PC-9 (cell line): ENCODE results near the gene ATAD3B. TPM values are rescaled to one million over a fixed set of nuclear protein-coding genes. Genes with fewer than 3 reads are reported as not detected.
"Not testable (repeated sequence)": the region's sequence is repeated elsewhere in the genome, so short reads cannot be mapped to it uniquely, and the experiment has no call there.

Experiments used
- BruUV-seq: library from RNA; stranded (reverse); fragments of 400-500 nt; replicated peaks from 2 replicates; lab custom pipeline; 2021; lab: Mats Ljungman, UMichigan
- CTCF ChIA-PET: fragments of 300-600 bp; sonication (Branson Sonifier 250); formaldehyde crosslinking; loops from one replicate; lab custom pipeline; 2022; ENCODE audit warnings: antibody characterized with exemption; lab: Charles Lee
- POLR2A ChIA-PET: fragments of 300-600 bp; sonication (Branson Sonifier 250); formaldehyde crosslinking; loops from one replicate; lab custom pipeline; 2022; ENCODE audit warnings: antibody characterized with exemption; ENCODE audit not compliant: unreplicated experiment; lab: Charles Lee
- DNase-seq, 2 experiments: peaks; one replicate each; pipeline versions ENCODE4 v3.0.0 to v3.0.0-alpha.2; 2015 to 2022; ENCODE audit warnings: mixed read lengths in 1 of 2
- H2AFZ ChIP-seq: fragments of 200-600 bp; sonication (generic); 2 replicates; pipeline ENCODE4 v1.8.1; 2017; ENCODE audit warnings: antibody characterized with exemption
- H3F3A ChIP-seq: fragments of 200-600 bp; sonication (generic); 2 replicates; pipeline ENCODE4 v1.8.1; 2017; ENCODE audit warnings: antibody characterized with exemption, mild to moderate bottlenecking, low read depth; ENCODE audit not compliant: insufficient read depth
- H3K27ac ChIP-seq: fragments of 200-600 bp; sonication (generic); 2 replicates; pipeline ENCODE4 v1.6.1; 2016; ENCODE audit warnings: mixed run types
- H3K27me3 ChIP-seq: fragments of 200-600 bp; sonication (generic); 2 replicates; pipeline ENCODE4 v1.6.1; 2016; ENCODE audit warnings: low read depth, mixed run types; ENCODE audit not compliant: insufficient read depth
- H3K36me3 ChIP-seq: fragments of 200-600 bp; sonication (generic); 2 replicates; pipeline ENCODE4 v1.6.1; 2016; ENCODE audit warnings: low read depth, mixed run types
- H3K4me1 ChIP-seq: fragments of 200-600 bp; sonication (generic); replicated peaks from 2 replicates; pipeline ENCODE4 v1.6.1; 2016; ENCODE audit warnings: mixed run types; ENCODE audit not compliant: insufficient read depth
- H3K4me2 ChIP-seq: fragments of 200-600 bp; sonication (generic); 2 replicates; pipeline ENCODE4 v1.6.1; 2017; ENCODE audit warnings: mixed run types
- H3K4me3 ChIP-seq: fragments of 200-600 bp; sonication (generic); 2 replicates; pipeline ENCODE4 v1.6.1; 2016; ENCODE audit warnings: mixed run types
- H3K79me2 ChIP-seq: fragments of 200-600 bp; sonication (generic); 2 replicates; pipeline ENCODE4 v1.6.1; 2017; ENCODE audit warnings: low read depth, mixed run types
- H3K9me2 ChIP-seq: fragments of 200-600 bp; sonication (generic); 2 replicates; pipeline ENCODE4 v1.8.1; 2017; ENCODE audit warnings: mild to moderate bottlenecking; ENCODE audit not compliant: insufficient read depth
- H3K9me3 ChIP-seq: fragments of 200-600 bp; sonication (generic); 2 replicates; pipeline ENCODE4 v1.8.1; 2016; ENCODE audit warnings: low read depth; ENCODE audit not compliant: insufficient read depth
- H4K20me1 ChIP-seq: fragments of 200-600 bp; sonication (generic); 2 replicates; pipeline ENCODE4 v1.8.1; 2017; ENCODE audit not compliant: insufficient read depth
- CTCF ChIP-seq: fragments of 200-600 bp; sonication (generic); conservative IDR thresholded peaks from 2 replicates; pipeline ENCODE4 v1.6.1; 2017; ENCODE audit warnings: mixed run types, antibody characterized with exemption, mild to moderate bottlenecking, moderate library complexity
- EZH2 ChIP-seq: fragments of 200-600 bp; sonication (generic); IDR thresholded peaks from 2 replicates; pipeline ENCODE4 v1.8.0; 2017; ENCODE audit warnings: antibody characterized with exemption, low read depth
- intact Hi-C: fragments of 100-400 bp; cut with micrococcal nuclease; formaldehyde crosslinking; loops from one replicate; pipeline ENCODE4 v1.10.0; 2022; ENCODE audit not compliant: unreplicated experiment
- total RNA-seq: library from RNA; stranded (reverse); gene quantifications from 2 replicates; pipeline ENCODE4 v1.2.3, GENCODE V29; 2021

Gene ATAD3B
- total RNA-seq, 1 experiment from 2014 or later: 32.8 TPM

DNA sequence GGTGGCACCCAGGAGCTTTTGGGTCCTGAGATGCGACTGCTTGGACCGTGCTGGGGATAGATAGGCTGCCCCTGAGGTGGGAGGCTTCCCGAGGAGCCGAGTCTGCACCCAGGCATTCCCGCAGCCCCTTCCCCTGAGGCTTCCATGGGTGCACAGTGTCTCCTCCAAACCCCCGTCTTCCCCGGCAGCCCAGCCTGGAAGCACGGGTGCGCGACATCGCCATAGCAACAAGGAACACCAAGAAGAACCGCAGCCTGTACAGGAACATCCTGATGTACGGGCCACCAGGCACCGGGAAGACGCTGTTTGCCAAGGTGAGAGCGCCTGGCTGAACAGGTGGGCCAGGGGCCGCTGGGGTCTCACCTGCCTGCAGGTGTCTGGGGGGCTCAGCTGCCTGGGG is 52.1 kb downstream of the ATAD3B start:
- H3K9me2 ChIP-seq, POLR2A ChIA-PET, H2AFZ ChIP-seq, H3K4me1 ChIP-seq, H3K36me3 ChIP-seq, DNase-seq, H4K20me1 ChIP-seq, H3K79me2 ChIP-seq, CTCF ChIA-PET, intact Hi-C loops, BruUV-seq, H3F3A ChIP-seq, H3K4me3 ChIP-seq, H3K4me2 ChIP-seq, H3K27ac ChIP-seq, H3K27me3 ChIP-seq, H3K9me3 ChIP-seq: not testable (repeated sequence)

- H3K36me3 ChIP-seq, H3K4me2 ChIP-seq, H3K4me3 ChIP-seq, H3K27me3 ChIP-seq, H3K9me3 ChIP-seq, DNase-seq, H3F3A ChIP-seq, H3K27ac ChIP-seq, H3K9me2 ChIP-seq, H3K79me2 ChIP-seq, BruUV-seq, POLR2A ChIA-PET, H4K20me1 ChIP-seq, H3K4me1 ChIP-seq, intact Hi-C loops, H2AFZ ChIP-seq: not testable (repeated sequence)
- CTCF ChIA-PET: interaction anchor here (0.6 kb wide), 1 partner anchor 384 kb away, joined by 4 read pairs; no protein-coding TSS in a partner anchor
Observed at GRCh38 chr1:1524750-1525383, 53.3 kb downstream of the ATAD3B start.

DNA sequence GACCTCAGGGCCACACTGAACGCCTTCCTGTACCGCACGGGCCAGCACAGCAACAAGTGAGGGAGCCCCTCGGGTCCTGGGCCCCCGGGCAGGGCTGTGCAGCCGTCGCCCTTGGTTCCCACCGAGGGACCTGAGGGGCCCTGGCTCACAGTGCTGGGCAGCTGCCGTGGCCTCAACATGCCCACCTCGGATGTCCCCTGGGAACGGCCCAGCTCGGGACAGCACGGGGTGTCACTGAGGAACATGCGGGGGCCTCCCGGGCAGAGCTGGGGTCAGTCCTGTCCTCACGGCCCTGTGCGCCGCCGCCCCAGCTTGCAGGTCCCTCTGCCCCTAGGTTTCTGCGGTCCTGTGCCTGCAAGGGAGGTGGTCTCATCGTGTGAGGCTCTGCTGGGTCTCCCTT is 54.9 kb downstream of the ATAD3B start:
- POLR2A ChIA-PET, H3K36me3 ChIP-seq, BruUV-seq: not testable (repeated sequence)

GRCh38 chr1:1527092-1527816 is 55.7 kb downstream of the ATAD3B start:
- BruUV-seq: no TSS peak

More for the DNA sequence above, 54.9 kb downstream of the ATAD3B start:
- H3K27me3 ChIP-seq, H4K20me1 ChIP-seq, DNase-seq, H2AFZ ChIP-seq, H3K79me2 ChIP-seq, H3K4me2 ChIP-seq, H3K9me2 ChIP-seq, H3K4me3 ChIP-seq, H3F3A ChIP-seq, CTCF ChIA-PET, H3K27ac ChIP-seq, H3K9me3 ChIP-seq, H3K4me1 ChIP-seq, intact Hi-C loops: not testable (repeated sequence)

More at GRCh38 chr1:1527092-1527816, 55.7 kb downstream of the ATAD3B start:
- Histone ChIP-seq H3K4me2 (no peak overlapping the region), H4K20me1 (no peaks in the 10 kb centered on the region), H3K4me1 (no peaks in the 10 kb centered on the region), H3K27ac (no peak overlapping the region), H3K9me3 (no peaks in the 10 kb centered on the region), H3K27me3 (no peaks in the 10 kb centered on the region), H3F3A (peaks cover 14% of the 10 kb centered on the region; the same call in 1 of the 2 replicates), H3K36me3 (no peaks in the 10 kb centered on the region), H3K9me2 (no peaks in the 10 kb centered on the region), H3K4me3 (no peak overlapping the region), H3K79me2 (no peaks in the 10 kb centered on the region), H2AFZ (no peak overlapping the region)
- POLR2A ChIA-PET: no interaction called here
- no peak for DNase-seq
- intact Hi-C loops: no loop called here
- no peak for TF ChIP-seq EZH2
- no peak for TF ChIP-seq CTCF
- CTCF ChIA-PET: interaction anchor here (0.6 kb wide), 1 partner anchor 62 kb away, joined by 5 read pairs; no protein-coding TSS in a partner anchor
